Measurements from ENCODE around the gene ACOT13.

DNA sequence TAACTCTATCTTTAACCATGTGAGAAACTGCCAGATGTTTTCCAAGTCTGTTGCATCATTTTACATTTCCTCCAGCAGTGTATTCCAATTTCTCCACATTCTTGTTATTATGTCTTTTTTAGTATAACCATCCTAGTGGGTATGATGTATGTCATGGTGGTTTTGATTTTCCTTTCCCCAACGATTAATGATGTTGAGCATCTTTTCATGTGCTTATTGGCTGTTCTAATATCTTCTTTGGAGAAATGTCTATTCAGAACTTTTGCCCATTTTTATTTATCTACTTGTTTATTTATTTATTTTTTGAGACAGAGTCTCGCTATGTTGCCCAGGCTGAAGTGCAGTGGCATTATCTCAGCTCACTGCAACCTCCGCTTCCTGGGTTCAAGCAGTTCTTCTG is 56.4 kb downstream of the ACOT13 start:
- TF ChIP-seq, protein P1, sequence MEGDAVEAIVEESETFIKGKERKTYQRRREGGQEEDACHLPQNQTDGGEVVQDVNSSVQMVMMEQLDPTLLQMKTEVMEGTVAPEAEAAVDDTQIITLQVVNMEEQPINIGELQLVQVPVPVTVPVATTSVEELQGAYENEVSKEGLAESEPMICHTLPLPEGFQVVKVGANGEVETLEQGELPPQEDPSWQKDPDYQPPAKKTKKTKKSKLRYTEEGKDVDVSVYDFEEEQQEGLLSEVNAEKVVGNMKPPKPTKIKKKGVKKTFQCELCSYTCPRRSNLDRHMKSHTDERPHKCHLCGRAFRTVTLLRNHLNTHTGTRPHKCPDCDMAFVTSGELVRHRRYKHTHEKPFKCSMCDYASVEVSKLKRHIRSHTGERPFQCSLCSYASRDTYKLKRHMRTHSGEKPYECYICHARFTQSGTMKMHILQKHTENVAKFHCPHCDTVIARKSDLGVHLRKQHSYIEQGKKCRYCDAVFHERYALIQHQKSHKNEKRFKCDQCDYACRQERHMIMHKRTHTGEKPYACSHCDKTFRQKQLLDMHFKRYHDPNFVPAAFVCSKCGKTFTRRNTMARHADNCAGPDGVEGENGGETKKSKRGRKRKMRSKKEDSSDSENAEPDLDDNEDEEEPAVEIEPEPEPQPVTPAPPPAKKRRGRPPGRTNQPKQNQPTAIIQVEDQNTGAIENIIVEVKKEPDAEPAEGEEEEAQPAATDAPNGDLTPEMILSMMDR (IDR thresholded peaks at IDR 0.05): no peak
- TF ChIP-seq POLR2A (IDR thresholded peaks at IDR 0.05): no peak
